BLaER1 treated with 17β-estradiol and CSF1 and Interleukin-3, amounts not matched to agents 10 nM and 100 nM (cell line): ENCODE results near the gene ASB16.

ENCODE experiments used
- H3K27ac ChIP-seq, 11 experiments: shearing (Covaris generic); formaldehyde crosslinking; 2 replicates each; pipeline ENCODE4 v1.8.1; 2022
- H3K27me3 ChIP-seq, 11 experiments: shearing (Covaris generic); formaldehyde crosslinking; 2 replicates each; pipeline ENCODE4 v1.8.1; 2022
- H3K36me3 ChIP-seq, 11 experiments: shearing (Covaris generic); formaldehyde crosslinking; 2 replicates each; pipeline ENCODE4 v1.8.1; 2022
- H3K4me1 ChIP-seq, 10 experiments: shearing (Covaris generic); formaldehyde crosslinking; 2 replicates each; pipeline ENCODE4 v1.8.1; 2022
- H3K4me2 ChIP-seq, 11 experiments: shearing (Covaris generic); formaldehyde crosslinking; 2 replicates each; pipeline ENCODE4 v1.8.1; 2022
- H3K4me3 ChIP-seq, 10 experiments: shearing (Covaris generic); formaldehyde crosslinking; 2 replicates each; pipeline ENCODE4 v1.8.1; 2022
- H3K9ac ChIP-seq, 11 experiments: shearing (Covaris generic); formaldehyde crosslinking; 2 replicates each; pipeline ENCODE4 v1.8.1; 2022
- H3K9me3 ChIP-seq, 11 experiments: shearing (Covaris generic); formaldehyde crosslinking; replicated peaks in 1 of 11; 2 replicates each; pipeline ENCODE4 v1.8.1; 2022
- H4K20me1 ChIP-seq, 11 experiments: shearing (Covaris generic); formaldehyde crosslinking; 2 replicates each; pipeline ENCODE4 v1.8.1; 2022
- Cebpa-rat ChIP-seq, 11 experiments: shearing (Covaris generic); IDR thresholded peaks; 2 replicates each; pipeline ENCODE4 v1.8.1; 2022

ASB16 gene

GRCh38 chr17:44159519-44160210 is 10.8 kb upstream of the ASB16 start:
- peak overlapping the region in 9 of 11 experiments; percentile 1 to 42 (median 27); a peak in 9 of 22 replicates for H3K9ac ChIP-seq
- peaks cover 30 to 50% (median 37%) of the 10 kb centered on the region in 10 experiments for H3K4me1 ChIP-seq
- no peaks in the 10 kb centered on the region for H3K9me3 ChIP-seq
- peaks cover 0 to 82% (median 51%) of the 10 kb centered on the region in 11 experiments; a peak in 19 of 22 replicates for H3K36me3 ChIP-seq
- H3K4me2 ChIP-seq = peak overlapping the region; percentile 43 to 85 (median 61)
- H3K4me3 ChIP-seq = no peak overlapping the region
- no peak for TF ChIP-seq Cebpa-rat (IDR thresholded peaks at IDR 0.05)
- H3K27ac ChIP-seq = peak overlapping the region in 10 of 11 experiments; percentile 32 to 66 (median 52); a peak in 21 of 22 replicates
- peaks cover 0 to 2% (median 0%) of the 10 kb centered on the region in 11 experiments; a peak in 1 of 22 replicates for H4K20me1 ChIP-seq
- no peaks in the 10 kb centered on the region for H3K27me3 ChIP-seq

GRCh38 chr17:44164476-44164875 is 6.0 kb upstream of the ASB16 start:
- H3K27ac ChIP-seq = no peak overlapping the region
- H3K27me3 ChIP-seq = no peaks in the 10 kb centered on the region
- no peak overlapping the region for H3K4me3 ChIP-seq
- no peaks in the 10 kb centered on the region for H3K9me3 ChIP-seq
- H3K9ac ChIP-seq = no peak overlapping the region
- H4K20me1 ChIP-seq = 0 out of 22 replicates have a peak, but pooled peaks cover 0 to 11% (median 0%) of the 10 kb centered on the region in 11 experiments
- H3K4me2 ChIP-seq = no peak overlapping the region
- H3K36me3 ChIP-seq = peaks cover 0 to 44% (median 15%) of the 10 kb centered on the region in 11 experiments; a peak in 16 of 22 replicates
- TF ChIP-seq Cebpa-rat (IDR thresholded peaks at IDR 0.05) = no peak
- H3K4me1 ChIP-seq = peaks cover 15 to 46% (median 31%) of the 10 kb centered on the region in 10 experiments

GRCh38 chr17:44167181-44167861 is 3.2 kb upstream of the ASB16 start:
- H3K27ac ChIP-seq = 0 out of 22 replicates have a peak overlapping the region, but pooled peaks of 1 of the 11 experiments have one; percentile 10
- H3K27me3 ChIP-seq = no peaks in the 10 kb centered on the region
- H3K36me3 ChIP-seq = peaks cover 0 to 23% (median 2%) of the 10 kb centered on the region in 11 experiments; a peak in 16 of 22 replicates
- H3K4me2 ChIP-seq = no peak overlapping the region
- peak overlapping the region in 4 of 11 experiments; percentile 25 to 40 (median 31); a peak in 4 of 22 replicates for H3K9ac ChIP-seq
- peaks cover 0 to 30% (median 0%) of the 10 kb centered on the region in 11 experiments; a peak in 4 of 22 replicates for H4K20me1 ChIP-seq
- H3K4me3 ChIP-seq = no peak overlapping the region
- H3K4me1 ChIP-seq = peaks cover 13 to 47% (median 44%) of the 10 kb centered on the region in 10 experiments
- H3K9me3 ChIP-seq = no peaks in the 10 kb centered on the region
- TF ChIP-seq Cebpa-rat (IDR thresholded peaks at IDR 0.05) = no peak

- H3K36me3 ChIP-seq = peaks cover 0 to 21% (median 8%) of the 10 kb centered on the region in 11 experiments; a peak in 13 of 22 replicates
- H3K4me2 ChIP-seq = peak overlapping the region in 10 of 11 experiments; percentile 19 to 90 (median 84); a peak in 18 of 22 replicates
- H3K27me3 ChIP-seq = no peaks in the 10 kb centered on the region
- peak overlapping the region in 8 of 11 experiments; percentile 13 to 66 (median 62); a peak in 15 of 22 replicates for H3K27ac ChIP-seq
- H3K4me1 ChIP-seq = peaks cover 13 to 49% (median 46%) of the 10 kb centered on the region in 10 experiments
- no peaks in the 10 kb centered on the region for H3K9me3 ChIP-seq
- no peak for TF ChIP-seq Cebpa-rat (IDR thresholded peaks at IDR 0.05)
- H4K20me1 ChIP-seq = peaks cover 0 to 30% (median 0%) of the 10 kb centered on the region in 11 experiments; a peak in 4 of 22 replicates
- no peak overlapping the region for H3K4me3 ChIP-seq
- H3K9ac ChIP-seq = peak overlapping the region in 10 of 11 experiments; percentile 42 to 71 (median 50); a peak in 15 of 22 replicates
Measured at GRCh38 chr17:44170135-44170498, 387 bp upstream of the ASB16 start.

GRCh38 chr17:44171931-44172455 is 1.5 kb downstream of the ASB16 start:
- Histone ChIP-seq H3K36me3 (peaks cover 18 to 40% (median 26%) of the 10 kb centered on the region in 11 experiments), H3K27ac (no peak overlapping the region), H3K4me3 (no peak overlapping the region), H3K9me3 (no peaks in the 10 kb centered on the region), H3K27me3 (no peaks in the 10 kb centered on the region), H4K20me1 (peaks cover 0 to 38% (median 10%) of the 10 kb centered on the region in 11 experiments; a peak in 11 of 22 replicates), H3K4me2 (no peak overlapping the region; a peak in 1 of 22 replicates), H3K9ac (0 out of 22 replicates have a peak overlapping the region, but pooled peaks of 1 of the 11 experiments have one; percentile 13), H3K4me1 (peaks cover 13 to 49% (median 46%) of the 10 kb centered on the region in 10 experiments)
- TF ChIP-seq Cebpa-rat (IDR thresholded peaks at IDR 0.05) = no peak

GRCh38 chr17:44174427-44174826 is 3.9 kb downstream of the ASB16 start:
- Histone ChIP-seq H3K4me2 (no peak overlapping the region), H3K36me3 (peaks cover 42 to 64% (median 49%) of the 10 kb centered on the region in 11 experiments), H3K4me1 (peaks cover 9 to 31% (median 28%) of the 10 kb centered on the region in 10 experiments; a peak in 19 of 20 replicates), H3K27ac (no peak overlapping the region), H3K27me3 (no peaks in the 10 kb centered on the region), H3K4me3 (no peak overlapping the region), H3K9ac (no peak overlapping the region), H4K20me1 (peaks cover 0 to 50% (median 28%) of the 10 kb centered on the region in 11 experiments; a peak in 14 of 22 replicates), H3K9me3 (no peaks in the 10 kb centered on the region)
- no peak for TF ChIP-seq Cebpa-rat (IDR thresholded peaks at IDR 0.05)

GRCh38 chr17:44176257-44176656 is 5.8 kb downstream of the ASB16 start:
- Histone ChIP-seq H3K9me3 (no peaks in the 10 kb centered on the region), H3K4me1 (peaks cover 0 to 13% (median 10%) of the 10 kb centered on the region in 10 experiments; a peak in 16 of 20 replicates), H3K4me2 (no peak overlapping the region), H4K20me1 (peaks cover 0 to 39% (median 26%) of the 10 kb centered on the region in 11 experiments; a peak in 14 of 22 replicates), H3K9ac (no peak overlapping the region), H3K27me3 (no peaks in the 10 kb centered on the region), H3K4me3 (no peak overlapping the region), H3K36me3 (peaks cover 42 to 64% (median 49%) of the 10 kb centered on the region in 11 experiments), H3K27ac (no peak overlapping the region)
- TF ChIP-seq Cebpa-rat (IDR thresholded peaks at IDR 0.05) = no peak

GRCh38 chr17:44176671-44177501 is 6.4 kb downstream of the ASB16 start:
- peaks cover 47 to 71% (median 54%) of the 10 kb centered on the region in 11 experiments for H3K36me3 ChIP-seq
- no peak overlapping the region for H3K4me3 ChIP-seq
- peaks cover 0 to 7% (median 4%) of the 10 kb centered on the region in 10 experiments; a peak in 8 of 20 replicates for H3K4me1 ChIP-seq
- TF ChIP-seq Cebpa-rat (IDR thresholded peaks at IDR 0.05) = no peak
- H3K27me3 ChIP-seq = no peaks in the 10 kb centered on the region
- no peaks in the 10 kb centered on the region for H3K9me3 ChIP-seq
- H3K4me2 ChIP-seq = no peak overlapping the region
- peaks cover 0 to 39% (median 26%) of the 10 kb centered on the region in 11 experiments; a peak in 14 of 22 replicates for H4K20me1 ChIP-seq
- H3K27ac ChIP-seq = no peak overlapping the region
- H3K9ac ChIP-seq = no peak overlapping the region
